ENCODE data around the gene TRIM69.

The TRIM69 gene

GRCh38 chr15:44813231-44813630, 76.9 kb downstream of the TRIM69 start:
- no peak for TF ChIP-seq CTCF (IDR thresholded peaks at IDR 0.05; ENCODE audit: extremely low read depth, insufficient read depth, missing control alignments)
- no peak for DNase-seq (ENCODE audit: low spot score)
- in situ Hi-C loops (cut with MboI; ENCODE audit: low pct_unique_long_range_greater_than_20kb, low sequenced_read_pairs, unreplicated experiment) = no loop called here
